Measurements from ENCODE around the gene LTBP1. TPM values are rescaled to one million over a fixed set of nuclear protein-coding genes. Genes with fewer than 3 reads are reported as not detected.

The LTBP1 gene
- total and polyA plus RNA-seq, 9 donors, result 13.5 to 117 (median 41.8) TPM

- Histone ChIP-seq H3K36me3 (no peaks in the 10 kb centered on the region), H3K9me3 (no peaks in the 10 kb centered on the region), H3K4me1 (ENCODE audit: insufficient read depth) (peaks cover 18% of the 10 kb centered on the region), H3K4me3 (no peak overlapping the region), H3K27me3 (no peaks in the 10 kb centered on the region), H3K27ac (no peak overlapping the region)
- WGBS, 3 donors, result 67 to 82% (median 69%) methylated on average over 6 of the region's 6 CpGs
- no peak for DNase-seq
- TF ChIP-seq CTCF (IDR thresholded peaks at IDR 0.05) (no peak), POLR2A (IDR thresholded peaks at IDR 0.05) (no peak), EP300 (IDR thresholded peaks at IDR 0.05) (no peak)
- intact Hi-C loops (cut with DNase I), result loop anchor here in 1 of 4 donors (10.0 kb wide), 1 partner anchor 80 kb away; no protein-coding TSS in a partner anchor
Observed at GRCh38 chr2:33214857-33215256, 268.1 kb downstream of the LTBP1 start.

GRCh38 chr2:33215299-33215698 lies 268.5 kb downstream of the LTBP1 start:
- peak; percentile 27 to 64 (median 31) for DNase-seq
- Histone ChIP-seq H3K4me3 (no peak overlapping the region), H3K9me3 (no peaks in the 10 kb centered on the region), H3K27ac (no peak overlapping the region), H3K4me1 (ENCODE audit: insufficient read depth) (peaks cover 16% of the 10 kb centered on the region), H3K27me3 (no peaks in the 10 kb centered on the region), H3K36me3 (no peaks in the 10 kb centered on the region)
- intact Hi-C loops (cut with DNase I), result loop anchor here in 1 of 4 donors (10.0 kb wide), 1 partner anchor 80 kb away; no protein-coding TSS in a partner anchor
- no peak for TF ChIP-seq CTCF (IDR thresholded peaks at IDR 0.05)
- no peak for TF ChIP-seq EP300 (IDR thresholded peaks at IDR 0.05)
- TF ChIP-seq POLR2A (IDR thresholded peaks at IDR 0.05), result no peak
- 51 to 69% (median 55%) methylated on average over 3 of the region's 3 CpGs for WGBS, 3 donors

- WGBS, 3 donors, result 95 to 96% (median 96%) methylated on average over 3 of the region's 3 CpGs
Observed at GRCh38 chr2:33215983-33216382, 269.2 kb downstream of the LTBP1 start.

GRCh38 chr2:33216508-33217182 lies 269.9 kb downstream of the LTBP1 start:
- H3K4me1 ChIP-seq (ENCODE audit: insufficient read depth), result peaks cover 11% of the 10 kb centered on the region
- intact Hi-C loops (cut with DNase I), result loop anchor here in 1 of 4 donors (10.0 kb wide), 1 partner anchor 82 kb away; no protein-coding TSS in a partner anchor

More at GRCh38 chr2:33215983-33216382, 269.2 kb downstream of the LTBP1 start:
- H3K36me3 ChIP-seq, result no peaks in the 10 kb centered on the region
- H3K27me3 ChIP-seq, result no peaks in the 10 kb centered on the region
- no peaks in the 10 kb centered on the region for H3K9me3 ChIP-seq
- intact Hi-C loops (cut with DNase I), result loop anchor here in 1 of 4 donors (10.0 kb wide), 1 partner anchor 81 kb away; no protein-coding TSS in a partner anchor
- no peak for DNase-seq
- TF ChIP-seq CTCF (IDR thresholded peaks at IDR 0.05) (no peak), EP300 (IDR thresholded peaks at IDR 0.05) (no peak), POLR2A (IDR thresholded peaks at IDR 0.05) (no peak)
- H3K4me3 ChIP-seq, result no peak overlapping the region
- H3K4me1 ChIP-seq (ENCODE audit: insufficient read depth), result peaks cover 14% of the 10 kb centered on the region
- no peak overlapping the region for H3K27ac ChIP-seq

More at GRCh38 chr2:33216508-33217182, 269.9 kb downstream of the LTBP1 start:
- no peaks in the 10 kb centered on the region for H3K36me3 ChIP-seq
- DNase-seq, result peak; percentile 38 to 80 (median 63)
- H3K4me3 ChIP-seq, result no peak overlapping the region
- H3K27ac ChIP-seq, result no peak overlapping the region
- H3K27me3 ChIP-seq, result no peaks in the 10 kb centered on the region
- no peaks in the 10 kb centered on the region for H3K9me3 ChIP-seq
- 40 to 42% (median 41%) methylated on average over 3 of the region's 3 CpGs for WGBS, 3 donors
- TF ChIP-seq POLR2A (IDR thresholded peaks at IDR 0.05), result no peak
- TF ChIP-seq EP300 (IDR thresholded peaks at IDR 0.05), result no peak
- no peak for TF ChIP-seq CTCF (IDR thresholded peaks at IDR 0.05)

Data from ovary (tissue), 9 donors.